SK-N-MC (cell line): ENCODE results near the gene BET1L.
A peak's percentile ranks its signal among the peaks of the same experiment; 100 is the strongest.
"Not testable (repeated sequence)": the region's sequence is repeated elsewhere in the genome, so short reads cannot be mapped to it uniquely, and the experiment has no call there.

Source experiments
- DNase-seq: peaks from one replicate; pipeline ENCODE4 v3.0.0-alpha.2; 2011; ENCODE audit warnings: low read depth, low spot score
- H3K27ac ChIP-seq: fragments of 200-600 bp; sonication (generic); 2 replicates; pipeline ENCODE4 v1.5.1; 2016; ENCODE audit warnings: mixed run types
- H3K36me3 ChIP-seq: fragments of 200-600 bp; sonication (generic); 2 replicates; pipeline ENCODE4 v1.6.1; 2017; ENCODE audit warnings: antibody characterized with exemption, low read length, mixed read lengths; ENCODE audit not compliant: insufficient read depth
- H3K4me3 ChIP-seq: fragments of 200-600 bp; sonication (generic); 2 replicates; pipeline ENCODE4 v1.5.1; 2016
- H3K9ac ChIP-seq: fragments of 200-600 bp; sonication (generic); 2 replicates; pipeline ENCODE4 v1.8.0; 2017; ENCODE audit warnings: mixed run types, mixed read lengths; ENCODE audit not compliant: insufficient read length
- H3K9me3 ChIP-seq: fragments of 200-600 bp; sonication (generic); 2 replicates; pipeline ENCODE4 v1.6.1; 2017; ENCODE audit warnings: low read depth, mild to moderate bottlenecking, antibody characterized with exemption, low read length, moderate library complexity, mixed read lengths
- EZH2 ChIP-seq: fragments of 200-600 bp; sonication (generic); IDR thresholded peaks from one replicate; pipeline ENCODE4 v1.6.1; 2017; ENCODE audit warnings: antibody characterized with exemption
- FOXP2 ChIP-seq: optimal IDR thresholded peaks from 2 replicates; pipeline ENCODE3; 2011; ENCODE audit warnings: mild to moderate bottlenecking, moderate library complexity; ENCODE audit not compliant: insufficient read depth; ENCODE audit errors: extremely low read length, control extremely low read depth
- POLR2AphosphoS5 ChIP-seq: IDR thresholded peaks from 2 replicates; pipeline ENCODE4 v1.6.1; 2012; ENCODE audit warnings: mild to moderate bottlenecking, low read depth, low read length, borderline replicate concordance

BET1L gene

GRCh38 chr11:250274-250673, 43.1 kb upstream of the BET1L start:
- H3K27ac ChIP-seq, result no peak overlapping the region

DNA sequence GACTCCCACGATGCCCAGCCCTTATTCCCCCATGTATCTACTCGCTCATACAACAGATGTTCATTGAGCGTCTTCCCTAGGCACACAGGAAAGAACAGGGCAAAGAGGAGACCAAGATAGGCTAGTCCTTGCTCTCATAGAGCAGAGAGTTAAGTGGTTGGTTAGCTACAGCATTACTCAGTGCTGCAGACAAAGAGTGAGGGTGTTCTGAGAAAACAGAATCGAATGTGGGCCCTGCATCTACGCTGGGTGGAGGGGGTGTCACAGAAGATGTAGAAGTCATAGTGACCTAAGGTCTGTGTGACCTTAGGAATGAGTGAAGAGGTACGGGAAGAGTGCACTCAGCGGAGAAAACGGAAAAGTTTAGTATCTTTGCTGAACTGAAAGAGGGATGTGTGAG, 41.9 kb upstream of the BET1L start:
- TF ChIP-seq FOXP2, result no peak
- TF ChIP-seq POLR2AphosphoS5, result no peak
- no peak for TF ChIP-seq EZH2
- no peak for DNase-seq
- Histone ChIP-seq H3K9ac (no peak overlapping the region), H3K36me3 (peaks cover 86% of the 10 kb centered on the region), H3K4me3 (no peak overlapping the region), H3K9me3 (no peaks in the 10 kb centered on the region), H3K27ac (no peak overlapping the region)

More at GRCh38 chr11:250274-250673, 43.1 kb upstream of the BET1L start:
- Histone ChIP-seq H3K4me3 (no peak overlapping the region), H3K9ac (no peak overlapping the region), H3K9me3 (no peaks in the 10 kb centered on the region), H3K36me3 (peaks cover 74% of the 10 kb centered on the region)
- no peak for DNase-seq
- TF ChIP-seq FOXP2 (no peak), POLR2AphosphoS5 (no peak), EZH2 (no peak)

- TF ChIP-seq EZH2 (no peak), FOXP2 (no peak), POLR2AphosphoS5 (no peak)
- Histone ChIP-seq H3K9ac (no peak overlapping the region), H3K36me3 (peaks cover 90% of the 10 kb centered on the region), H3K27ac (no peak overlapping the region), H3K4me3 (no peak overlapping the region), H3K9me3 (no peaks in the 10 kb centered on the region)
- no peak for DNase-seq
These were observed 37.2 kb upstream of the BET1L start for GRCh38 chr11:244376-244775.

DNA sequence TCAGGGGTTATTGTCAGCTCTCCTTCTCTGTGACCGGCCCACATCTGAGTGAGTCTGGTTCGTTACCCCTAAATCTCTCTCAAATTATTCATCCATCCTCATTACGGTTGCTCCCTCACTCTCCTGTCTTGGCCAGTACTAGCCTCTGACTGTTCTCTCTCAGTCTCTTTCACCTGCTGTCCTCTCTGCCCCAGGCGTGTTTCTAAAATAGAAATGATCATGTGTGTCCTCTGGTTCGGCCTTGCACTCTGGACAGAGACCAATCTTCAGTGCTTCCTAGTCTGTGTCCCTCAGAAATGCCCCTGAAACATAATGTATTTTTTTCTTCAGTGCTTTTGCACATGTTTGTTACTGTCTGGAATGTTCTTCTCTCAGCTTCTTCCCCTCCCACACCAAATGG, 34.4 kb upstream of the BET1L start:
- peaks cover 71% of the 10 kb centered on the region for H3K36me3 ChIP-seq
- H3K9me3 ChIP-seq, result no peaks in the 10 kb centered on the region
- no peak overlapping the region for H3K4me3 ChIP-seq
- no peak overlapping the region for H3K27ac ChIP-seq
- TF ChIP-seq FOXP2, result no peak
- TF ChIP-seq POLR2AphosphoS5, result no peak
- TF ChIP-seq EZH2, result no peak
- DNase-seq, result no peak
- H3K9ac ChIP-seq, result no peak overlapping the region

GRCh38 chr11:240315-240714, 33.1 kb upstream of the BET1L start:
- TF ChIP-seq EZH2 (no peak), FOXP2 (no peak)
- DNase-seq, result no peak
- H3K27ac ChIP-seq, result no peak overlapping the region
- no peaks in the 10 kb centered on the region for H3K9me3 ChIP-seq
- no peak overlapping the region for H3K9ac ChIP-seq
- H3K4me3 ChIP-seq, result no peak overlapping the region
- H3K36me3 ChIP-seq, result peaks cover 58% of the 10 kb centered on the region

- DNase-seq, H3K9me3 ChIP-seq, H3K27ac ChIP-seq: not testable (repeated sequence)
- peak overlapping the region; percentile 78; the same call in 1 of the 2 replicates for H3K4me3 ChIP-seq
- H3K36me3 ChIP-seq, result peaks cover 38% of the 10 kb centered on the region
- peak overlapping the region; percentile 92 for H3K9ac ChIP-seq
These were observed 31.1 kb upstream of the BET1L start for GRCh38 chr11:238346-238745.

DNA sequence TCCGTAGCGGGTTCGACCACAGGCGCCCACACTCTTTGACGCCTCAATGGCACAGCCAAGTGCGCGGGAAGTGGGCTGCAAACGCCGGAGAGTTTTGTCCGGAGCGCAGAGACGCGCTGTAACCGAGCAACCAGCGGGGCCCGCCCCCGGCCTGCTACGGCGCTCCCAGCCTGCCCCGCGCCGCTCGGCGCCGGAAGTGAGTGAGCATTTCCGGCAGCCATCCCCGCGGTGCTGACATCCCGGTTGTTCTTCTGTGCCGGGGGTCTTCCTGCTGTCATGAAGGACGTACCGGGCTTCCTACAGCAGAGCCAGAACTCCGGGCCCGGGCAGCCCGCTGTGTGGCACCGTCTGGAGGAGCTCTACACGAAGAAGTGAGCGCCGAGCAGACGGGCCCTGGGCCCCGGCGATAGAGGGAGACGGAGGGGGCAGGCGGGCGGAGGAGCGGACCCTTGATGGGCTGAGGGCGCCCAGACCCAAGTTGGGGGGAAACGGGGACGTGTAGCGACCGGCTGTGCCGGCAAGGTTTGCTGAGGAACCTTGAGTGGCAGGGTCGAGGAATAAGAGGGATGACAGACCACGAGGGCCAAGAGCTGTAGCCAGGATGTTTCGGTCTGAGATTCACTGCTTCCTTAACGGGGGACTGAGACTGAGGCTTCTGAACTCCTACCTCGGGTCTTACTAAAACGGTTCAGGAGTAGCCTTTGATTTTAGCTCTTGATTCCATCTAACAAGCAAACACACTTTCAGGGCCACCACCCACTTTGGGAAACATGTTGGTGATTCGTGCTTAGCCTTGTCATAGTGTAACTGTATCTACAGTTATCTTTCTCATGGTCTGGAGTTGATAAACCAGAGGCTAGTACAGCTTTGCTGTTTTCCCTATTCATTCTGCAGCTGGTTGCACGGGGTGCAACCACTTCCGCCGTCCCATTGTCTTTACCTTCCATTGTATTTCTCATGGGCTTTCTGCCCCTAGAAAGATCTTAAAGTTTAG, 29.9 kb upstream of the BET1L start, which contains the start of gene PSMD13:
Gene PSMD13 (plus strand): TSS at position 203 of the 994 bp plus-strand sequence. CDS start 74 bp downstream, at position 277.
- Histone ChIP-seq H3K9me3 (no peaks in the 10 kb centered on the region), H3K27ac (peak within 1 kb of the TSS; percentile 76), H3K4me3 (peak within 1 kb of the TSS; percentile 91), H3K9ac (peak within 1 kb of the TSS; percentile 92), H3K36me3 (peaks cover 27% of the 10 kb centered on the region)
- DNase-seq, result peak; percentile 37
- no peak for TF ChIP-seq FOXP2
- TF ChIP-seq POLR2AphosphoS5, result peak; percentile 79
- TF ChIP-seq EZH2, result no peak

- TF ChIP-seq FOXP2 (no peak), EZH2 (no peak), POLR2AphosphoS5 (peak; percentile 64; the same call in 1 of the 2 replicates)
- DNase-seq, result no peak
- H3K9ac ChIP-seq, result peak within 1 kb of the TSS; percentile 92
- no peaks in the 10 kb centered on the region for H3K9me3 ChIP-seq
- peaks cover 18% of the 10 kb centered on the region for H3K36me3 ChIP-seq
- H3K27ac ChIP-seq, result peak within 1 kb of the TSS; percentile 76
- H3K4me3 ChIP-seq, result peak within 1 kb of the TSS; percentile 91
These were observed 29.0 kb upstream of the BET1L start, which contains the start of gene SIRT3 for GRCh38 chr11:235997-236773. Gene SIRT3 (minus strand): TSS chr11:236342. CDS start chr11:236328, 14 bp downstream.
